Measurements from ENCODE around the gene LDB3.

GRCh38 chr10:86725980-86726676 lies 57.8 kb downstream of the LDB3 start:
- TF ChIP-seq, protein P1, sequence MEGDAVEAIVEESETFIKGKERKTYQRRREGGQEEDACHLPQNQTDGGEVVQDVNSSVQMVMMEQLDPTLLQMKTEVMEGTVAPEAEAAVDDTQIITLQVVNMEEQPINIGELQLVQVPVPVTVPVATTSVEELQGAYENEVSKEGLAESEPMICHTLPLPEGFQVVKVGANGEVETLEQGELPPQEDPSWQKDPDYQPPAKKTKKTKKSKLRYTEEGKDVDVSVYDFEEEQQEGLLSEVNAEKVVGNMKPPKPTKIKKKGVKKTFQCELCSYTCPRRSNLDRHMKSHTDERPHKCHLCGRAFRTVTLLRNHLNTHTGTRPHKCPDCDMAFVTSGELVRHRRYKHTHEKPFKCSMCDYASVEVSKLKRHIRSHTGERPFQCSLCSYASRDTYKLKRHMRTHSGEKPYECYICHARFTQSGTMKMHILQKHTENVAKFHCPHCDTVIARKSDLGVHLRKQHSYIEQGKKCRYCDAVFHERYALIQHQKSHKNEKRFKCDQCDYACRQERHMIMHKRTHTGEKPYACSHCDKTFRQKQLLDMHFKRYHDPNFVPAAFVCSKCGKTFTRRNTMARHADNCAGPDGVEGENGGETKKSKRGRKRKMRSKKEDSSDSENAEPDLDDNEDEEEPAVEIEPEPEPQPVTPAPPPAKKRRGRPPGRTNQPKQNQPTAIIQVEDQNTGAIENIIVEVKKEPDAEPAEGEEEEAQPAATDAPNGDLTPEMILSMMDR (IDR thresholded peaks at IDR 0.05): no peak
- no peak for TF ChIP-seq POLR2A (IDR thresholded peaks at IDR 0.05)
